ENCODE data around the gene COPB2.

DNA sequence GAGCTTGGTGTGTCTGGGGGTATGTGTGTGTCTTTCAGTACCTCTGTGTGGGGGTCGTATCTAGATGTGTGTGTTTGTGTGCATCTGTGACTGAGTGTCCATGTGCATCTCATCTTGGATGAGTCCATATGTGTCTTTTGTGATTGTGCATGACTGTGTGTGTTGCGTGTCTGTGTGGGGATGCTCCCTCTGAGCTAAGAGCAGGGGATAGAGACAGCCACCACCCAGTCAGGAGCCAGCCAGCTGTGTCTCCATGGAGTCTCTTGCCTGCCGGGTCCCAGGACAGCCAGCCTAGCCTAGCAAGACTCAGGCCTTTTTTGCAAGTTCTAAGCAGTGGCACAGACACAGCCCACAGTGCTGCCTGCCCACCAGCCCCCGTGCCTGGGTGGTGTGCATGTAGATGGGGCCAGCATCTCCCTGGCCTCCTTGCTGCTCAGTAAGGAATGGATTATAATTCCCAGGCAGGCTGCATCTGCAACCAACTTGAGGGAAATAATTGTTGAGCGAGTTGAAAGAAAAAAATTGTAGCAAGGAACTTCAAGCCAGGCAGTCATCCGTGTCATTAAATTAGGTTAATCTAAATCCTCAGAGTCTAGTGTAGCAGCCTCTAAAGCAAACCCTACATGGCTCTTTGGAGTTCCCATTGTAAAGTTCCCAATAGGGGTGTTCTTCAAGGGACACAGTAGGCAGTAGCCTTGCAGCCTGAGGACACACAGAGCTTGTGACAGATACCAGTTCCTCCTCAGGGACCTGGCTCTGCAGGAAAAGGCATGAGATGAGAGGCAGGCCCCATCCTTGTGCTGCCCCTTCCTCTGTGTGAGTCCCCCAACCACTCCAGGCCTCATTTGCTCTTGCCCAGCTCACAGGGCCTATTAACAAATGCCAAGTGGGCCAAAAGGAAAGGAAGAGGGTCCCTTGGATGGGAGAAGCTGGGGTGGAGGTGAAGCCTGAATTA lies 81.6 kb downstream of the COPB2 start:
- no peak for TF ChIP-seq POLR2A (IDR thresholded peaks at IDR 0.05)
- TF ChIP-seq, protein P1, sequence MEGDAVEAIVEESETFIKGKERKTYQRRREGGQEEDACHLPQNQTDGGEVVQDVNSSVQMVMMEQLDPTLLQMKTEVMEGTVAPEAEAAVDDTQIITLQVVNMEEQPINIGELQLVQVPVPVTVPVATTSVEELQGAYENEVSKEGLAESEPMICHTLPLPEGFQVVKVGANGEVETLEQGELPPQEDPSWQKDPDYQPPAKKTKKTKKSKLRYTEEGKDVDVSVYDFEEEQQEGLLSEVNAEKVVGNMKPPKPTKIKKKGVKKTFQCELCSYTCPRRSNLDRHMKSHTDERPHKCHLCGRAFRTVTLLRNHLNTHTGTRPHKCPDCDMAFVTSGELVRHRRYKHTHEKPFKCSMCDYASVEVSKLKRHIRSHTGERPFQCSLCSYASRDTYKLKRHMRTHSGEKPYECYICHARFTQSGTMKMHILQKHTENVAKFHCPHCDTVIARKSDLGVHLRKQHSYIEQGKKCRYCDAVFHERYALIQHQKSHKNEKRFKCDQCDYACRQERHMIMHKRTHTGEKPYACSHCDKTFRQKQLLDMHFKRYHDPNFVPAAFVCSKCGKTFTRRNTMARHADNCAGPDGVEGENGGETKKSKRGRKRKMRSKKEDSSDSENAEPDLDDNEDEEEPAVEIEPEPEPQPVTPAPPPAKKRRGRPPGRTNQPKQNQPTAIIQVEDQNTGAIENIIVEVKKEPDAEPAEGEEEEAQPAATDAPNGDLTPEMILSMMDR (IDR thresholded peaks at IDR 0.05) = no peak
